BE2C (cell line): Measurements from ENCODE around the gene CHRM4.
A peak's percentile ranks its signal among the peaks of the same experiment; 100 is the strongest.

Experiments
- DNase-seq: peaks from one replicate; pipeline ENCODE4 v3.0.0-alpha.2; 2020
- H3K27me3 ChIP-seq: fragments of 250-450 bp; sonication (Bioruptor Pico); 2 replicates; pipeline ENCODE4 v1.5.1; 2020; ENCODE audit warnings: mild to moderate bottlenecking
- H3K36me3 ChIP-seq: fragments of 250-450 bp; sonication (Bioruptor Pico); 2 replicates; pipeline ENCODE4 v1.5.1; 2020; ENCODE audit warnings: mild to moderate bottlenecking
- H3K4me1 ChIP-seq: fragments of 250-450 bp; sonication (Bioruptor Pico); 2 replicates; pipeline ENCODE4 v1.5.1; 2020
- H3K4me3 ChIP-seq: 2 replicates; pipeline ENCODE4 v1.5.1; 2011; ENCODE audit warnings: low read depth, low read length
- H3K9me3 ChIP-seq: fragments of 250-450 bp; sonication (Bioruptor Pico); 2 replicates; pipeline ENCODE4 v1.5.1; 2020
- CTCF ChIP-seq: IDR thresholded peaks from 2 replicates; pipeline ENCODE4 v1.5.1; 2012; ENCODE audit warnings: mild to moderate bottlenecking, low read depth, low read length

CHRM4 gene

GRCh38 chr11:46345131-46345597 lies 46.4 kb downstream of the CHRM4 start:
- H3K27me3 ChIP-seq, result no peaks in the 10 kb centered on the region
- no peaks in the 10 kb centered on the region for H3K9me3 ChIP-seq
- H3K4me1 ChIP-seq, result no peaks in the 10 kb centered on the region
- H3K4me3 ChIP-seq, result no peak overlapping the region
- DNase-seq, result no peak
- TF ChIP-seq CTCF, result no peak
- no peaks in the 10 kb centered on the region for H3K36me3 ChIP-seq

GRCh38 chr11:46343520-46343919 lies 48.1 kb downstream of the CHRM4 start:
- Histone ChIP-seq H3K36me3 (no peaks in the 10 kb centered on the region), H3K27me3 (no peaks in the 10 kb centered on the region), H3K9me3 (no peaks in the 10 kb centered on the region), H3K4me1 (no peaks in the 10 kb centered on the region), H3K4me3 (no peak overlapping the region)
- TF ChIP-seq CTCF, result no peak
- no peak for DNase-seq

DNA sequence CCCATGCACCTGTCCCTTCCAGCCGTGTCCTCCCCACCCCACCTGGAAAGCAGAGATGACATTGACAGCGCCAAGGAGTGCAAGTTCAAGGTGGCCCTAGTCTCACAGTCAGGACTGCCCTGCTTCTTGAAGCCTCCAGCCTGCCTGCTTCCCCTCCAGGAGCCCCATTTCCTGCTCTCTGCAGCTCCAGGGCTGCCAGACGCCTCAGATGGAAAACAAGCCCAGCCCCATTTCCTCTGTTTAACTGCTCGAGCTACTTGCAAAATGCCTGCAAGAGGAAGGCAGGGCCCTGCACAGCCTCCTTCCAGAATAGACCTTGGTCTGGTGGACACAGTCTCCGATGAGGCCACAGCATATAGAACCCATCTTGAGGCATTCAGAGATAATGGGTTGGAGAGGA lies 49.3 kb downstream of the CHRM4 start:
- no peak for DNase-seq
- no peaks in the 10 kb centered on the region for H3K4me1 ChIP-seq
- no peaks in the 10 kb centered on the region for H3K36me3 ChIP-seq
- no peak overlapping the region for H3K4me3 ChIP-seq
- no peaks in the 10 kb centered on the region for H3K9me3 ChIP-seq
- no peaks in the 10 kb centered on the region for H3K27me3 ChIP-seq
- TF ChIP-seq CTCF, result no peak

DNA sequence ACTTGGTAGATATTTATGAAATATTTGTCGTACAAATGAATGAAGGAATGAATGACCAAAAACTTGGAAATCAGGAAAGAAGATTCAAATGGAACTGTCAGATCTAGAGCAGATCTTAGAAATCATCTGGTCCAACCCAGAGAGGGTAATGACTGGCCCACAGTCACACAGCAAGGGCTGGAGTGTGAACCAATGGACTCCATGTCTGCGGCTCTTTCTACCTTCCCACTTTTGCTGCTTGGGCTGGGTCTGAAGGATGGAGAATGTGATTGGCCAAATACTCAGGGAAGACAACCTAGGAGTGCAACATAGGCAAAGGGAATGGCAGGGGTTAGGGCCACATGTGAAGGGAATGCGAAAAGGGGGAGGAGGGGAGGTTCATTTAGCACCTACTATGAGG lies 50.1 kb downstream of the CHRM4 start:
- no peak overlapping the region for H3K4me3 ChIP-seq
- no peak for TF ChIP-seq CTCF
- H3K27me3 ChIP-seq, result no peaks in the 10 kb centered on the region
- no peaks in the 10 kb centered on the region for H3K9me3 ChIP-seq
- H3K36me3 ChIP-seq, result no peaks in the 10 kb centered on the region
- no peak for DNase-seq
- H3K4me1 ChIP-seq, result no peaks in the 10 kb centered on the region

DNA sequence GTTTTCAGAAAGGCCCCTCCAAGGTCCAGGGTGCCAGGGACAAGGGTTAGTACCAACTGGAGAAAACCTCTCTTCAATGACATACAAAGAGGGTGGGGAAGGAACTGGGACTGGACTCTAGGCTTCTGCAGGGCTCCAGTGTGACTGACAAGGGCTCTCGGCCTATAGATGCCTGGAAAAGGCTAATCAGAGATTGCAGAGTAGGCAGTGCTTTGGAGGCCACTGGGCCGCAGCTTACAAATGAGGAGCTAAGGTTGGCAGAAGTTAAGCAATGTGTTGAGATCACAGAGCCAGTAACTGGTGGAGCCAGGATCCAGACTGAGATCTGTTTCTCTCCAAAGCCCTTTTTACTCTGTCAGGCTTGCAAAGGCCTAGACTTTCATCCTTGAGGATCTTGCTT lies 51.8 kb downstream of the CHRM4 start:
- no peak for TF ChIP-seq CTCF
- Histone ChIP-seq H3K4me1 (no peaks in the 10 kb centered on the region), H3K36me3 (no peaks in the 10 kb centered on the region), H3K9me3 (no peaks in the 10 kb centered on the region), H3K4me3 (no peak overlapping the region), H3K27me3 (no peaks in the 10 kb centered on the region)
- no peak for DNase-seq

- H3K4me3 ChIP-seq, result peak overlapping the region; percentile 26; the same call in 1 of the 2 replicates
- no peaks in the 10 kb centered on the region for H3K9me3 ChIP-seq
- no peaks in the 10 kb centered on the region for H3K4me1 ChIP-seq
- peak; percentile 28 for DNase-seq
- H3K27me3 ChIP-seq, result peaks cover 1% of the 10 kb centered on the region
- TF ChIP-seq CTCF, result no peak
- no peaks in the 10 kb centered on the region for H3K36me3 ChIP-seq
Observed at GRCh38 chr11:46338988-46339666, 52.4 kb downstream of the CHRM4 start.
